HG03520 (cell line): Measurements from ENCODE around the gene DDX10.
"Not testable (repeated sequence)": the region's sequence is repeated elsewhere in the genome, so short reads cannot be mapped to it uniquely, and the experiment has no call there.

Experiments
- ATAC-seq: cut with Tn5 transposase; IDR thresholded peaks from one replicate; pipeline ENCODE4 v1.9.1; 2021; ENCODE audit warnings: mild to moderate bottlenecking, moderate library complexity; ENCODE audit not compliant: unreplicated experiment

The DDX10 gene

DNA sequence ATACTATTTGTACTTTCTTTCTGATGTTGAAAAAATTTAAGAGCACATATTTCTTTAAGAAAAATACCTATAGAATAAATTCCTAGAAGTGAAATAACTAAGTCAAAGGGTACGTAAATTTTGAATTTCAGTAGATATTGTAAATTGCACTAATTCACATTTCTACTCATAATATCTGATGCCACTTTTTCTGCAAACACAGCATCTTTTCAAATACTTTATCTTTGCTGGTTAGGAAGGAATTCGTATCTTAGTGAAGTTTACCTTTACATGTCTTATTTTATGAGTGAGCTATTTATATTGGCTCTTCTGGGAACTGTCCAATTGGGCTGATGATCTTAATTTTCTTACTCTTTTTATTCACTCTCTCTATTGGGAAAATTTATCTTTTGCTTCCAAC, 148.2 kb downstream of the DDX10 start:
- no peak for ATAC-seq

DNA sequence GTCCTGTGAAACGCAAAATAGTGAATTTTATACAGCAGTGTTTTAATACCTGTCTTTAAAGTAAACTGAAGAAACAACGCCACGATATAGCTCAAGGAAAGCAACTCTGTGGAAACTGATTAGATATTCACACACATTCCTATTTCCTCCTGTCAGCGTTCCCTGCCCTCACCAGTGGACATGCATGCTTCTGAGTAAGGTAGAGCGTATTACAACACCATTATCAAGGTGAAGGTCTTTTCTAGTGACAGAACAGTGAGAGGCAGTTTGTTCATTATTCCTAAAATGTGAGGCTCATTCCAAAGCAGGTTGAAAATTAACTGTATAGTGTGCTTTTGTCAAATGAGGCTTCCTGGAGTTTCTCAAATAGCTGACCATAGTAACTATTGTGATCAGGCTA, 153.1 kb downstream of the DDX10 start:
- ATAC-seq: no peak

DNA sequence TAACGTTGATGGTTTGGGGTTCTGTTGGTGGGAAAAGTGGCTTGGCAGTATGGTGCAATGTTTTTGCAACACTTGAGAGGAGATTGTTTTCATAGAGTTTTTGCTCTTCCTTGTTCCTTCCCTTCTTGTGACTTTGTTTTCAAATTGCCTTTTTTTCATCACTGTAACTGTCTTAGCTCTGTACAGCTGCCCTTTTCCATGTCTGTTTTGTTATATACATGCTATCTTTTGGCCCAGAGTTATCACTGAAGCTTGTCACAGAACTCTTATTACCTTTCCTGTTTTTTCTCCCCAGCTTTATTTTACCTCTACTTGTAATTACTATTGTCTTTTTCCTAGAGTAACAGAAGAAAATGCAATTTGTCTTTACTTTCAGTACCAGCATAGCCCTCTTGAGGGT, 154.1 kb downstream of the DDX10 start:
- ATAC-seq: no peak

DNA sequence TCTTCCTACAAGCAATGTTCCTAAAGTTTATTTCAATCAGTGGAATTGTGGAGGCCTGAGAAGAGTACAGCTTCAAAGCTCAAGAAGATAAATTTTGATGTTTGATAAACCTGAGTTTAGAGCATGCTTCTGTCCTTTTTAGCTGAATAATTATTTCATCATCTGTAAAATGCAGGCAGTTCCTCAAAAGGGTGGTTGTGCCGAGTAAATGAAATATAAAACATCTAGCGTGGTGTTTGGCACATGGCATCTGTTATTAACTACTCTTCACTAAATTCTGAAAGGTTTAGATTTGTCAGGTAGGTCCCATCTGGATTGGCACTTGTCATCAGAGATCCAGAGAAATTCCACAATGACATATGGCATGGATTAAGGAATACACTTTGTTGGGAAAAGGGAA, 155.1 kb downstream of the DDX10 start:
- no peak for ATAC-seq

DNA sequence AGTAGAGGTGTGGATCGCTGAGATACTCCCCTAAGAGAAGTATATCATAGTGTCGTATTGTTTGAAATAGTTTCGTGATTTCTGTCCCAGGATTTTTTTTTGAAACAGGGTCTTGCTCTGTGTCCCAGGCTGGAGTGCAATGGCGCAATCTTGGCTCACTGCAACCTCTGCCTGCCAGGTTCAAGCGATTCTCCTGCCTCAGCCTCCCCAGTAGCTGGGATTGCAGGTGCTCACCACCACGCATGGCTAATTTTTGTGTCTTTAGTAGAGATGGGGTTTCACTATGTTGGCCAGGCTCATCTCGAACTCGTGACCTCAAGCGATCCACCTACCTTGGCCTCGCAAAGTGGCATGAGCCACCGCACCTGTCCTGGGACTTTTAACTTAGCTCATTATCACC, 159.1 kb downstream of the DDX10 start:
- not testable (repeated sequence) for ATAC-seq

DNA sequence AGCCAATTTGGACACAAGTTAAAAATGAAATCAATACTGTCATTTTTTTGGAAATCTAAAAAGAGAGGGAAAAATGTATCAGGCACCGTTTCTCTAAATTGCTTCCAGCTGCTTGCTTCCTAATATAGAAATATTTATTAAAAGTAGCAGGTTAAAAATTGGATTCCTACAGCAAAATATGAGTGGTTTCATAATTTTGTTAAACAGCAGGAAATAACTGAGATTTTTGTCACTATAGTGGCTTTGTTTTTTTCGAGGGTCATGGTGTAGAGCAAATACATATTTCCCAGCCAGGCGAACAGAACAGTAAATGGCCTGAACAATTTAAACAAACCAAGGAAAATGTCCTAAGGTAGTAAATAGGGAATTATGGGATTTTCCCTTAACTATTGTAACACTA, 159.7 kb downstream of the DDX10 start:
- no peak for ATAC-seq

DNA sequence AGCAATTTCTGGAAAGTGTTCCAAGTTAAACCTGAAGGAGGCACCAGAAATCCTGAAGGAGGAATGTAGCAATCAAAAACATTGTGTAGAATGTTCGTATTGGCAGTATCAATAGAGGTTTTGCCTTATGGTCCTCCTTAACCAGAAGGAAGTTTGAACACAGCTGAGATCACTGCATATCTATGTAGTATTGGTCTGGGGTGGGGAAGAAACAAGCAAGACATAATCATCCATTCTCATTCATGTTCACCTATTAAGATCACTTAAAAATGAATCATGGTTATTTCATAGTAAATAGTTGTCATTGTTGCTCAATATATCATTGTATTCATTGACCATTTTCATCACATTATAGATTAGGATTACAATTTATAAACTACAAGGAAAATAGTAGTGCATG, 160.5 kb downstream of the DDX10 start:
- ATAC-seq: no peak

DNA sequence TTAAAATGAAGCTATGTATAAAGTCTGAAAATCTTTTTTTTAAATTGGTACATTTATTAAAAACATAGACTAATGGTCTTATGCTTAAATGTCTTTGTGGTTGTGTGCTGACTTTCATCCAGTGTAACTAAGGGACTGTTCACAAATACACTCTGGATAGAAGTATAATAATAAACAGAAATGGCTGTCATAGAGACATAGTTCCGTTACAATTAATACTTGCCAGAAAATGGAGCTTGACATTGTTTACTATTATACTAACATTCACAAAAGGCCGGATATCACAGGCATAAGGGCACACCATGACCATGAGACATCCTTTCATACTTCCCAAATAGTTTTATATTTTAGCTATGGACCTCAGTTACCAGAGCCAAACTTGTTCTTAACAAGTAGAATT, 161.3 kb downstream of the DDX10 start:
- no peak for ATAC-seq

DNA sequence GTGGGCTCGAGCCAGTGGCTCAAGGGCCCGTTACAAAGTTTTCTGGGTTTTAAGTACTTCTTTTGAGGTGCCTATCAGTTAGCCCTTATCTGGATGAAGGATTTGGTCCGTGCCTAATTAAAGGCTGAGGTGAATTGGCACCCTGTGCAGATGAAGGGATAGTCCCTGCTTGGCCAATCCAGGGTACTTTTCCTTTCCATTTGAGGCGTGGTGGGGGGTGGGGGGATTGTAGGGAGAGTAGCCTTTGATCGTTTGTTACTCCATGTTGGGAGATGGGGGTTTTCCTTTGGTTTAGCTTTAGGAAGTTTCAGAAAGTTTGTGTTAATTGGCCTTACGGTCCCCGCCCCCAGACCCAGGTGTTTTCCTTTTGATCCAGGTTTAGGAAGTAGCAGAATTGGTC, 170.8 kb downstream of the DDX10 start:
- no peak for ATAC-seq

DNA sequence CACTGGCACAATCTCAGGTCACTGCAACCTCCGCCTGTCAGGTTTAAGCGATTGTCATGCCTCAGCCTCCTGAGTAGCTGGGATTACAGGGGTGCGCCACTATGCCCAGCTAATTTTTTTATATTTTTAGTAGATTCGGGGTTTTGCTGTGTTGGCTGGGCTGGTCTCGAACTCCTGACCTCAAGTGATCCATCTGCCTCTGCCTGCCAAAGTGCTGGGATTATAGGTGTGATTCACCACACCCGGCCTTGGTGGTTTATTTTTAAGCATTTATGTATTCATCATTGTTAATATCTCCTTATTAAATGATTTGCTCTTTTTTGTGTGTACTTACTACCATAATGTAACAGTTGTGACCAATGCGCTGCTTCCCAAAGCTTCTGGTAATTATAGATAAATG, 171.7 kb downstream of the DDX10 start:
- no peak for ATAC-seq

DNA sequence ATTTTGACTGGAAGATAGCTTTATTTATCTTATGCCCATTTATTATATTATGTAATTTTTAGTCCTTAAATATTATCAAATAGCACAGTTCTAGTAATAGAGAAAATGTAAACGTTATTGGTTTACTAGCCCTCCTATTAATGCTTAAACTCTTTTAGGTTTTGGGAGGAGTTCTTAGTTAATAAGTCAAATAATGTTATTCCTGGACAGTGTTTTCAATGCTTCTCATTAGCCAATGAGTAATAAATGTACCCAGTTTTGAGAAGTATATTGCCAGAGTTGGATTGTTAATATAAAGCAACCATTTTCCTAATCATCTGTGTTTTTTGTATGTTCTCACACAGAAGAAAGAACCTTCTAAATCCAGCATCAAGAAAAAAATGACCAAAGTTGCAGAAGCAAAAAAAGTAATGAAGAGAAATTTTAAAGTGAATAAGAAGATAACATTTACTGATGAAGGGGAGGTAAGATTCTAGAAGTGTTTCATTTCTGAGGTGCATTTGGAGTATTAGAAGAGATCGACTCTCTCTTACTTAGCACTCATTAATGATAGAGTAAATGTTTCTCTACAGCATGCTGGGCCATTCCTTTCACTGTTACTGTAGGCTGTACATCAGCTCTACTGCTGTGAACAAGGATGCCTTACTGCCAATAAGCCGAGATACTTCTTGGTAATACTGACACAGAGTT, 173.4 kb downstream of the DDX10 start:
- ATAC-seq: no peak

DNA sequence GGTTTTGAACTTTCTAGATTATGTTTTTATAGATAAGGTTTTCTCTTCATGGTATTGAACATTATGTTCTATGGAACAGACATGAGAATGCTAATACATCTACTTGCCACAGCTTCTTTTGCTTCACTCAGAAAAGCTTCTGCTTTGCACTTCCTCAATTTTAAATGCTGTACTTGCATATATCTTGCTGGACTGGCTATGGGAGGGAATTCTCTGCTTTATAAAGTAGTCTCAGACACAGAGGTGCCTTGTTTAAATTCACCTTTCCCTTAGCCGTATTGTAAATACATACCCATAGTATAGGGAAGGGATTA, 173.9 kb downstream of the DDX10 start:
- ATAC-seq: no peak

DNA sequence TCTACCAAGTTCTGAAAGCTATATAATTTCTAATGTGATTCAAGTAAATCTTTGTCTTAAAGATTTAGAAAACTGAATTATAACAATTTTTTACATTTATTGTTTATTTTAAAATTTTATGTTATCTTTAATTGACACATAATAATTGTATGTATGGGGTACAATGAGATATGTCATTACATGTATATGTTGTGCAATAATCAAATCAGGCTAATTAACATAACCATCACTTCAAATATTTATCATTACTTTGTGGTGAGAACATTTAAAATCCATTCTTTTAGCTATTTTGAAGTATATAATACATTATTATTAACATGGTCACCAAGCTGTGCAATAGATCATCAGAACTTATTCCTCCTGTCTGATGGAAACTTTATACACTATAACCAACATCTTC, 181.1 kb downstream of the DDX10 start:
- no peak for ATAC-seq

DNA sequence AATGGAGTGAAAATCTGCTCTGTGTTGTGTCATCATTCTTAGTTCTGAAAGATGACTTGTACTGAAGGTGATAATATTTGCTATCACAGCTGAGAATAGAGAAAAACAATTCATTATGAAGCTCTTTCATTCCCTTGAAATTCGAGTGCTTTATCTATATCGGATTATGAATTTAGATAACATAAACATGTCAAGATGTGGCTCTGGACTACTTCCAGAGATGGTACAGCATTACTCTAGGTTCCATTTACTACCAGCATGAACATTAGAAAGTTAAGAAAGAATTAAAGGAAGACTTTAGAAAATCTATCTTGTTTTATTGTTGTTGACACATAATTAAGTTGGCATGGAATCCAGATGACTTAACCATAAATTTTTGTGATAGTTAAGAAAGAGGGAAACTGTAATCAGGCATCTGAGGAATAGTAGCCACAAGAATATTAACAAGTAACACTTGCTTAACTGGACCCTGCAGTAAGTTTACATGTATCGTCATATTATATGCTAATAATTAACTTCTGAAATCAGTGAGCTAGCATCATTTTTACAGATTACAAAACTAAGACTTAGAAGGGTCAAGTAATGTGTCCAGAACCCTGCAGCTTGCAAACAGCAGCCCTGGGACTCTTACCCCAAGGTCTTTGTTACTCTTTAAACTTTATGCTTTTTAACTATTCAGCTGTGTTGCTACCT, 182.6 kb downstream of the DDX10 start:
- no peak for ATAC-seq

DNA sequence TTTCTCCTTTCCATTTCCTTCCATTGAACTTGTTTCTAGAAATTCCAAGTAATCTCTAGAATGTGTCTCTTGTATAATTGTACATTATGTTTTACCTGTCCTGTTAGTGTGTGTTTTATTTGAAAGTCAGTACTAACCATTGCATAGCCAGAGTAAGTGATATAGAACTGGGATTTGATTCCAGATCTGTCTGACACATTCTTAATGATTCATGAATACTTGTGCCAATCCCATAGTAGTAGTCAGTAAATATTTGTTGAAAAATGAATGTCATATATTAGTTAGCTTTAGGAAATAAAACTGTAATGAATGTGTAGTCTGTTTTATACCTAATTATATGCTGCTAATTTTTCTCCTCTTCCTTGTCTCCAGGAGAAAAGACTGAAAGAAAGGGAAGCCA, 186.9 kb downstream of the DDX10 start:
- no peak for ATAC-seq

DNA sequence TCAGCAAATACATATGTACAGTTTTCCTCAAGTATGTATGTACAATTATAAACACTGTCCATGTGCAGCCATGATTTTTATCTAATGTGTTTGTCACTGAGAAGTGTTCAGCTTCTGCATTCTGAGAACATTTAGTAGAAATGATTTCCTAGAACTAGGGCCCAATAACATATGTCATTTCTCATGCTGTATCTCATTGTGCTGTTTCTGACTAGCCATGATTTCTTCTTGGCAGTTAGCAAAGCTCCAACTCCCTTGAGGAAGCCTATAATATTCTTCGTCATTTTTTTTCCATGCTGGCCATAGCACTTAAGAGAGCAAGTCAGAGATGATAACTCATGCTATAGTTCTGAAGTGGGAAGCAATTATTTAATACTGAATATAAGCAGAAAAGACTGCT, 187.8 kb downstream of the DDX10 start:
- ATAC-seq: no peak

DNA sequence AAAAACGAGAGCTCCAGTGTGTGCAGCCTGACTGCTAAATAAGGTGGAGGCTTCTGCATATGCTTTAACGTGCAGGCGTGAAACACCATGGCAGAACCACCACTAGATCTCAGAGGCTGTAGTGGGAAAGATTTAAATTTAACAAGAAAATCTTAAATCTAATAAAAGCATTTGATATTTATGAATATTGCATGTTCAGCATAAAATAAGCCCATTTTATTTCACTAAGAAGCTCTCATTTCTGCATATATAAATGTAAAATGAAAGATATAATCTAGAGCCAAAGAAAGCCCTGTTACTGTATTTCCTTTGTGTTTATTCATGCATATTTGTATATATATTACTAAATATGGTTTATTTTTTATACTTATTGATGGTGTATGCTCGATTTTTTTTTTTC, 188.3 kb downstream of the DDX10 start:
- no peak for ATAC-seq

DNA sequence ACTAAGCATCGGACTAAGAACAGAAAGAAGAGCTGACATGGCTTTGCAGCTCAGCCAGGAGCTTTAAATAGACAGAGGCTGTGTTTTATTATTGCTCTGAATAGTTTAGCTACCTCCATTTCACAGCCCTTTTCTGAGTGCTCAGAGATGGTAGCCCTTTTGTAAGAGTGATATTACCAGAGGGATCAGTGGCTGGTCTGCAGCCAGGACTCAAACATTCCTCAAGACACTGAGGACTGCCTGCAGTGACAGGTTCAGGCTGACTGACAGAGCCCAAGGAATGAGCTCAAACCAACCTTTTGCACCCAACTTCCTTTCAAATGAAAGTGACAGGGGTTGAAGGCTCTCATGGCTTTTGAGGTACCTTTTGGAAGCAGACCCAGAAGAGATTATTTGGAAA, 189.0 kb downstream of the DDX10 start:
- peak; percentile 37 for ATAC-seq

DNA sequence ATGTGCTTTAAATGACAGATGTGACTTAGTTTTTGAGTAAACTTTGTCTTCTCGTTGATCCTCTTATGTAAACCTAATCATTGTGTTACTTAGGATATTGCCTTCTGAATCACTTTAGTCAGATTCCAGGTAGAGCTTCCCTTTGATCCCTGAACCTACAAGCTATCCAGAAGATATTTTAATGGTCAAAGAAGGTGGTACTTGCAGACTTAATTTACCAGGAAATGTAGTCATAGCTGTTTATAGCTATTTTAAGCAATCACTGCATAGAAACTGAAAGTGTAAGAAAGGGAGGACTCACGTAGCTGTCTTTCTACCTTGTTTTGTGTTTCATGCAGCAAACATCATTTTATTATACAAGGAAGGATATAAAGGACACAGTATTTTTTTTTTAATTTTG, 189.5 kb downstream of the DDX10 start:
- peak; percentile 92 for ATAC-seq

DNA sequence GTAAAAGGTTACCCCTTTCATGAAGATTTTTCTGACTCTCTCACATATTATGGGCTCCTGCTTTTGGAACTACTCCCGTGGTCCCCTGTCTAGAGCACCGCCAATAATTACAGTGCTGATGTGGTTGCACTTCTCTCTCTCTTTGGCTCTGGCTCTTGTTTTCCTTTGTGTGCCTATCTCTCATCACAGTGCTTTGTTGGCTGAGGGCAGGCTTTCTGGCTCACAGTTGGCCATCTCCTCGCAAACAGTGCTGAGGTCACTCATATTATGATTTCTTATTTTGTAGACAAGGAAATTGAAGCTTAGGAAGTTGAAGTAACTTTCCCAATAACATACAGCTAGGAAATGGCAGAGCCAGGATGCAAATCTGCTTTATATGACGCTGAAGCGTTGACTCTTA, 192.5 kb downstream of the DDX10 start:
- ATAC-seq: no peak

DNA sequence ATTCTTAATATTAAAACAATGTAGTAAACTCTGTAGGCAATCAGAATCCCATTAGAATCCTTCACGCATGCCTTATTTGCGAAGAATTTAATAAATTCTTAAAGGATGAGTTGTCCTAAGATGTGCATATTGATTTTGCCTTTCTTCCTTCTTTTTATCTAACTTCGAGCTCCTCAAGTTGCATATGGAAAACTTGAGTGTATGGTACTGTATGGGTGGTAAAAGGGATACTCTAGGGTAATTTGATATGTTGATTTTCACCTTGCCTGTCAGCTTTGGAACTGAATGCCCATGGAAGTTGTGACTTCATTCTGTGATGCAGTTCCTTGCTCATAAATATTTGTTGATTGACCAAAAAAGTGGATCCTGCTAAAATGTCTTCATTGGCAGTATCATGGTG, 193.8 kb downstream of the DDX10 start:
- ATAC-seq: no peak

DNA sequence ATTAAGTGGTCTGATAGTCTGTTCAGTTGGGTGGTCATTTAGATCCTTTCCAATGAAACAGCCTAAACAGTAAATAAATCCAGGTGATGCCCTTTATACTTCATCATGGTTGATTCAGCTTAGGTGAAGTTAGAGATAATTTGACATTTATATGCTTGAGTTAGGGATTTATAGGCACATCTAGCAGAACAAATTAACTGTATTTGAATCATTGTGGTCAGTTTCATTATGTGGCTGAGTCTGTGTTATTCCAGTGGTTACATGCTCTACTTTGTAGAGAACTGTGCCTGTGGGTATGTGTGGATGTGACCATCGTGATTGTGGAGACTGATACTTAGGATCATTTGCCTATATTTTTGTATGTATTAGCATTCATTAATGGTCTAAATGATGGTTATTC, 194.6 kb downstream of the DDX10 start:
- no peak for ATAC-seq

DNA sequence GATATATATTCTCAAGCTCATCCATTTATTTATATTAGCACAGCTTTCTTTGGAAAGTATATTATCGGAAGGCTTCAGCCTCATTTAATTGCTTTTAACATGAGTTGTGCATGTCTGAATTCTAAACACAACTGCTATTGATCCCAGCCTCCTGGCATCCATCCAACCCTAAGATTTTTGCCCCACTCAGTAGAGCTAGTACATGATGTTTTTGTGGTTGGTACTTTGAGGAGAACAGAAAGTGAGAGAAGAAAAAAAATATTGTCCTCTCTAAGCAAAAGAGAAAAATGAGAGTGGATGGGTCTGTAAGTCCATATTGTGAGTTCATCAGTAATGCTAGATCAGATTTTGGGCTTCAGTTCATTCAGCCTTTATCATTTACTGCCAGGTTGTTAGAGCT, 198.7 kb downstream of the DDX10 start:
- ATAC-seq: no peak
